Activated gamma-delta T cell treated with anti-CD3 and anti-CD28 coated beads, Interleukin-2, amount 50 U/mL, for 16 hours (primary cell): ENCODE measurements around the gene NLRP6.
"Not testable (repeated sequence)": the region's sequence is repeated elsewhere in the genome, so short reads cannot be mapped to it uniquely, and the experiment has no call there.

Source experiments
- DNase-seq: peaks from one replicate; pipeline ENCODE4 v3.0.0-alpha.2; 2020; ENCODE audit warnings: low read depth

NLRP6 gene

GRCh38 chr11:325796-326591 is 47.8 kb downstream of the NLRP6 start:
- DNase-seq: no peak

GRCh38 chr11:326592-326841 is 48.3 kb downstream of the NLRP6 start:
- no peak for DNase-seq

GRCh38 chr11:326842-327580 is 48.8 kb downstream of the NLRP6 start:
- DNase-seq: peak; percentile 38

GRCh38 chr11:327581-327923 is 49.3 kb downstream of the NLRP6 start:
- DNase-seq: no peak

GRCh38 chr11:328012-328411 is 49.8 kb downstream of the NLRP6 start:
- no peak for DNase-seq

- DNase-seq: not testable (repeated sequence)
Observed at GRCh38 chr11:328516-329100, 50.4 kb downstream of the NLRP6 start.

GRCh38 chr11:329886-330253 is 51.7 kb downstream of the NLRP6 start:
- no peak for DNase-seq

GRCh38 chr11:330307-330693 is 52.1 kb downstream of the NLRP6 start:
- DNase-seq: no peak

GRCh38 chr11:330694-331357 is 52.6 kb downstream of the NLRP6 start:
- DNase-seq: no peak

GRCh38 chr11:331358-332060 is 53.3 kb downstream of the NLRP6 start:
- DNase-seq: no peak

GRCh38 chr11:332651-333480 is 54.7 kb downstream of the NLRP6 start:
- no peak for DNase-seq

- DNase-seq: not testable (repeated sequence)
Observed at GRCh38 chr11:333616-334263, 55.5 kb downstream of the NLRP6 start.

GRCh38 chr11:334264-334994 is 56.2 kb downstream of the NLRP6 start:
- DNase-seq: no peak
